Cardiac fibroblast (primary cell): ENCODE measurements around the gene VSIR.

Source experiments
- DNase-seq, 2 donors: peaks; one replicate each; pipeline versions ENCODE4 v3.0.0 to v3.0.0-alpha.2; 2010; ENCODE audit warnings: low read depth in 2 of 2
- H3K4me3 ChIP-seq, 2 donors: replicated peaks in 1 of 2; 1 replicate in 1 of 2; 2 replicates in 1 of 2; pipeline ENCODE4 v1.5.1; 2011; ENCODE audit warnings: low read depth in 2 of 2, low read length in 2 of 2, mild to moderate bottlenecking in 2 of 2, moderate library complexity in 1 of 2
- TF ChIP-seq, protein P1 (sequence below): IDR thresholded peaks from one replicate; pipeline ENCODE4 v1.5.1; 2011; ENCODE audit warnings: low read depth, mild to moderate bottlenecking, low read length, inconsistent platforms

The VSIR gene

DNA sequence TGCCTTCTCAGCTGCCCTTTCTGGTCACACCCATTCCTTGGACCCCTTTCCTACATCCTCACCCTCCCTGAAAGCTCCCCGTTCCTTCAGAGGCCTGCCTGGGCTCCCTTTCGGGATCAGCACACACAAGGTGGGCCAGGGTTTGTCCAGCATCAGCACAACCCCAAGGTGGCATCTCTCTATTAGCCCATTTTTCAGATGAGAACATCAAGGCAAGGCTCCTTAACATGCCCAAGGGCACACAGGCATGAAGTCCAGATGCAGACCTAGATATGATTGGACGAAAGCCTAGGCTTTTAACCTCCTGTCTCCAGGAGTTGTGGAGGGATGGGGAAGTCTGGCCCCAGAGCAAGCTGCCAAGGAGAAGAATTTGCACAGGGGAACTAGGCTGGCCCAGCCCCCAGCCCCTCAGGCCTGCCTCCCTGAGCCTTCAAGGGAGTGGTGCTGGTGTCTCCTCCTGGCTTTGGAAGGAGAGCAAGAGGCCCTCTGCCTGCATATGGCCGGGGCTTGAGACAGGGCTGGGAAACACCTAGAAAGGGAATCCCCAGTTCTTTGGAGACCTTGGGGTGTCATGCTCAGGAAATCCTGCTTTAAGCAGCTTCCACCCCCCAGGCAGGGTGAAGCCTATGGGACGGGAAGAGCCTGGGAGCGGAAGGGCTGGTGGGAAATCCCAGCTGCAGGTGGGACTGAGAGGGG is 9.0 kb upstream of the VSIR start:
- H3K4me3 ChIP-seq, result no peak overlapping the region
- TF ChIP-seq, protein P1, sequence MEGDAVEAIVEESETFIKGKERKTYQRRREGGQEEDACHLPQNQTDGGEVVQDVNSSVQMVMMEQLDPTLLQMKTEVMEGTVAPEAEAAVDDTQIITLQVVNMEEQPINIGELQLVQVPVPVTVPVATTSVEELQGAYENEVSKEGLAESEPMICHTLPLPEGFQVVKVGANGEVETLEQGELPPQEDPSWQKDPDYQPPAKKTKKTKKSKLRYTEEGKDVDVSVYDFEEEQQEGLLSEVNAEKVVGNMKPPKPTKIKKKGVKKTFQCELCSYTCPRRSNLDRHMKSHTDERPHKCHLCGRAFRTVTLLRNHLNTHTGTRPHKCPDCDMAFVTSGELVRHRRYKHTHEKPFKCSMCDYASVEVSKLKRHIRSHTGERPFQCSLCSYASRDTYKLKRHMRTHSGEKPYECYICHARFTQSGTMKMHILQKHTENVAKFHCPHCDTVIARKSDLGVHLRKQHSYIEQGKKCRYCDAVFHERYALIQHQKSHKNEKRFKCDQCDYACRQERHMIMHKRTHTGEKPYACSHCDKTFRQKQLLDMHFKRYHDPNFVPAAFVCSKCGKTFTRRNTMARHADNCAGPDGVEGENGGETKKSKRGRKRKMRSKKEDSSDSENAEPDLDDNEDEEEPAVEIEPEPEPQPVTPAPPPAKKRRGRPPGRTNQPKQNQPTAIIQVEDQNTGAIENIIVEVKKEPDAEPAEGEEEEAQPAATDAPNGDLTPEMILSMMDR, result no peak
- DNase-seq, result no peak

- H3K4me3 ChIP-seq, result no peak overlapping the region
- TF ChIP-seq, protein P1, result no peak
- no peak for DNase-seq
Observed at GRCh38 chr10:71780719-71781118, 7.4 kb upstream of the VSIR start.

- no peak for DNase-seq
- H3K4me3 ChIP-seq, result no peak overlapping the region
- TF ChIP-seq, protein P1, result no peak
Observed at GRCh38 chr10:71780156-71780555, 6.8 kb upstream of the VSIR start.

GRCh38 chr10:71779641-71780040 is 6.3 kb upstream of the VSIR start:
- H3K4me3 ChIP-seq, result no peak overlapping the region
- no peak for DNase-seq
- TF ChIP-seq, protein P1, result no peak

DNA sequence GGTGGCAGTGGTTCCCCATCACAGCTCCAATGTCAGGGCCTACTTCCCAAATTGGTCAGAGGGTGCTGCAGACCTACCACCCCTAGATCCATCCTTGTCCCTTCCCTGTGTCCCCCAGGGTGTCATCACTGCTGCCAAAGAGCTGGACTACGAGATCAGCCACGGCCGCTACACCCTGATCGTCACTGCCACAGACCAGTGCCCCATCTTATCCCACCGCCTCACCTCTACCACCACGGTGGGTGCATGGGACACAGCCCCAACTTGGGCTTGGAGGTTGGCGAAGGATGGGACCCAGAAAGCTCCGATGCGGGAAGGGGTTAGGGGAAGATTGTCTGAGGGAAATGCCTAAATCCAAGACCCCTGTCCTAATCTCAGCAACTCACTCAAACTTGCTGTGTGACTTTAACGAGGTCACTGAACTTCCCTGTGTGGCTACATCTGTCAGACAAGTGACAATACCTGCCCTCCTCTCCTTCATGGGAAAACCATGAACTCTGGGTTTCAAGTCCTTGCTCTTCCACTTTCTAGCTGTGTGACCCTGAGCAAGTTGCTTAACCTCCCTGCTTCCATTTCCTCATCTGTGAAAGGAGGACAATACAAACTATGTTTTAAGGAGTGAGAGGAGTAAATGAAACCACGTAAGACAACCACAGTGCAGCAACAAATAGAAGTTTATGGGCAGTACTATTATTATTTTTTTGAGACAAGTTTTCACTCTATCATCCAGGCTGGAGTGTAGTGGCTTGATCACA is 4.9 kb upstream of the VSIR start:
- no peak for DNase-seq
- no peak overlapping the region for H3K4me3 ChIP-seq
- TF ChIP-seq, protein P1, result no peak

DNA sequence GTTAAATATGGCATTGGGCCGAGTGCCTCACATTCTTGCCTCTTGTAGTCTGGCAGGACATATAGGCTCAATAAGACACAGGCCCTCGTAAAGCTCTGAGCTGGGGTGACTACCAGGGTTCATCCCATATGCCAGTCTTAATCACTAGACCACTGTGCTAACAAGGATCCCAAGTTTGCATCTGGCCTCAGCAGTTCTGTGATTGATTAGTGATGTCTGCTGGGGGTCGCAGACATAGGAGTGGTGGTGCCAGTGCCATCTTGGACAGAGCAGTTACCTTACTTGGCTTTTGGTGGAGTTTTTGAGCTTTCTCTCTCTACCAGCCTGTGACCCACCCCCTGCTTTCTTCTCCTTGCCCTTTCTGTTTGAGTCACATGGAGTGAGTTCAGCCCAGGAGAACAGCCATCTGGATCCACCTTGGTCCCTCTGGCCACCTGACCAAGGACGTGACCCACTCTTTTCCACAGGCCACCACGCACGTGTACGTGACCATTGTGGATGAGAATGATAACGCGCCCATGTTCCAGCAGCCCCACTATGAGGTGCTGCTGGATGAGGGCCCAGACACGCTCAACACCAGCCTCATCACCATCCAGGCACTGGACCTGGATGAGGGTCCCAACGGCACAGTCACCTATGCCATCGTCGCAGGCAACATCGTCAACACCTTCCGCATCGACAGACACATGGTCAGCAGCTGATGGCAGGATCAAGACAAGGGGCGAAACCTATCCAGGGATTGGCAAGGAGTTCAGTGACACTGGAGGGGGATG is 4.1 kb upstream of the VSIR start:
- no peak for DNase-seq

More for the DNA sequence above, 4.1 kb upstream of the VSIR start:
- TF ChIP-seq, protein P1, result no peak
- no peak overlapping the region for H3K4me3 ChIP-seq
